HG02763 (cell line): ENCODE measurements around the gene STX3.

Experiments used
- ATAC-seq: cut with Tn5 transposase; IDR thresholded peaks from one replicate; pipeline ENCODE4 v1.9.1; 2021; ENCODE audit warnings: mild to moderate bottlenecking, moderate library complexity; ENCODE audit not compliant: unreplicated experiment

STX3 gene

DNA sequence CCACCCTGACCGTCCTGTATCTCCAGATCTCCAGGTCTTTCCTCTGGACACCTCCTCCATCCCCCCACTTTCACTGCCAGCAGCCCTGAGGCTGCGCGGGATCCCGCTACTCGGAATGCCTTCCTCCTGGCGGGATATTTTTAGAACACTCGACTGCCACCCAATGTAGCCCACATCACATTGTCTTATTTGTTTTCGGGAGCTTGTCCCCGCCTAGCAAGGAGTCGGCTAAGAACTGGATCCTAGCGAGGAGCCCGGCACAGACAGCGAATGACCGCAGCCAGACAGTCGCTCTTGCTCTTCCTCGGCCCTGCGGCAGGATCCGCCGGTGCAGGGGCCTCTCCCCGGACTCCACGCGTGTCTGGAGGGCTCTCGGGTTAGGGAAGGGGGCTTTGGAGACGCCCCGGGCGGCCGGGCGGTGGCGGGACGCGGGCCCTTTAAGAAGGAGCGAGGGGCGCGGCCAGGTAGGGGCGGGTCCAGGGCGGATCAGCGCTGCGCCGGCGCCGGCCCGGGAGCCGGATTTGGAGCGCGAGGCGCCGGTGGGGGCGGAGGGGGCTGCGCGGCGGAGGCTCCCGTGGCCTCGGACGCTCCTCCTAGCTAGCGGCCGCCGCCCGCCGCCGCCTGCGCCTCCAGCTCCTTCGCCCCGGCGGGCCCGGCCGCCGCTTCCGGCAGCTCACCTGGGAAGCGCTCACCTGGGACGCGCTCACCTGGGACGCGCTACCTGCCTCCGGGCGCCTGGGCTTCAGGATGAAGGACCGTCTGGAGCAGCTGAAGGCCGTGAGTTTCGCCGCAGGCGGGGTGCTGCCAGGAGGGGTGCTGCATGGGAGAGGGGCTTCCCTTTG is at the start of gene STX3:
Gene STX3 (plus strand): TSS at position 518 of the 842 bp plus-strand sequence. CDS start 230 bp downstream, at position 748.
- ATAC-seq, result peak; percentile 56

DNA sequence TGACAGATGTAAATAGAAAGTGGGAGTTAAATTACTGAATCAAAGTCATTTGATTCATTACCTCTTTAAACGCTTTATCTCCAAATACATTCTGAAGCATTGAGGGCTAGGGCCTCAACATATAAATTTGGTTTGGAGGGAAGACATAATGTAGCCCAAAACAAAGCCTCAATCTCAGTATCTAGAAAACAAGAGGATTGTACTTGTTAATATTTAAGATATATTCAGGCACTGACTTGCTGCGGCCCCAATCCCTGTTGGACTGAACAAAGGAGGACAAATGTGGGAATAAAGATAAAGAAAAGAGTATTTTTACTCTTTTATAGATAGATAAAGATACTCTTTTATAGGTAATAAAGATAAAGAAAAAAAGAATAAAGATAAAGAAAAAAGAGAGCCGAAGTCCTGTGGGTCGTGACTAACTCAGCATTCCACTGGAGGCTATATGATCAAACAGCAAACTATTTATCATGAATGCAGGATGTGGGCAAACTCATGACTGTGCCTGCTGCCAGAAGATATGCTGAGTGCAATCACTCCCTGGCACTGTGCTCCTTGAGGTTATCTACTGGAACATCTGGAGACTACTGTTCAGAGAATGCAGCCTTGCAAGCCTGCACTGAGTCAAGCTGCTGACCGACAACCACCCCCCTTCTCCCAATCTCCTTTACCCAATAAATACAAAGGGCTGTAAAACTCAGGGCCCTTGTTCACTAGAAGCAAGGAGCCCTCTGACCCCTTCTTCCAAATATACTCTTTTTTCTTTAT is 48.5 kb upstream of the STX3 start:
- ATAC-seq, result no peak

DNA sequence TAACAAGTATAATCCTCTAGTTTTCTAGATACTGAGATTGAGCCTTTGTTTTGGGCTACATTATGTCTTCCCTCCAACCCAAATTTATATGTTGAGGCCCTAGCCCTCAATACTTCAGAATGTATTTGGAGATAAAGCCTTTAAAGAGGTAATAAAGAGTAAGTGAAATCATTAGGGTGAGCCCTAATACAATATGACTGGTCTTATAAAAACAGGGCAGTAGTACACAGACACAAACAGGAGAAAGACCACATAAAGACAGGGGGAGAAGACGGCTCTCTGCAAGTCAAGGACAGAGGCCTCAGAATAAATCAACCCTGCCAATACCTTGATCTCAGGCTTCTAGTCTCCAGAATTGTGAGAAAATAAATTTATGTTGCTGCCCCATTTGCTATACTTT is 47.8 kb upstream of the STX3 start:
- ATAC-seq, result no peak

DNA sequence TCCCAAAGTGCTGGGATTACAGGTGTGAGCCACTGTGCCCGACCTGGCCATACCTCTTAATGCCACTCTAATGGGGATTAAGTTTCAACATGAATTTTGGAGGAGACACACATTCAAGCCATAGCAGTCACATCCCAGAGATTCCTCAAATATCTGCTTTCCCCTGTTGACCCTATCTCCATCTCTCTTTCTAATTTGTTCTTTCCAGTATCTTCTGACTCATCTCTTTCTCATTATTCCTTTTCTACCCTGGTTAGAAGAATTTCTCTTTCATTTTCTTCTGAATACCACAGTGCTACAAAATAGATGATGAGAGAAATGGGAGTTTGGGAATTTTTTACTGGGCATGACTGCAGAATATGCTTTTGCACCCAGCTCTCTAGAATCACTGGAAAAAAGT is 46.6 kb upstream of the STX3 start:
- no peak for ATAC-seq

DNA sequence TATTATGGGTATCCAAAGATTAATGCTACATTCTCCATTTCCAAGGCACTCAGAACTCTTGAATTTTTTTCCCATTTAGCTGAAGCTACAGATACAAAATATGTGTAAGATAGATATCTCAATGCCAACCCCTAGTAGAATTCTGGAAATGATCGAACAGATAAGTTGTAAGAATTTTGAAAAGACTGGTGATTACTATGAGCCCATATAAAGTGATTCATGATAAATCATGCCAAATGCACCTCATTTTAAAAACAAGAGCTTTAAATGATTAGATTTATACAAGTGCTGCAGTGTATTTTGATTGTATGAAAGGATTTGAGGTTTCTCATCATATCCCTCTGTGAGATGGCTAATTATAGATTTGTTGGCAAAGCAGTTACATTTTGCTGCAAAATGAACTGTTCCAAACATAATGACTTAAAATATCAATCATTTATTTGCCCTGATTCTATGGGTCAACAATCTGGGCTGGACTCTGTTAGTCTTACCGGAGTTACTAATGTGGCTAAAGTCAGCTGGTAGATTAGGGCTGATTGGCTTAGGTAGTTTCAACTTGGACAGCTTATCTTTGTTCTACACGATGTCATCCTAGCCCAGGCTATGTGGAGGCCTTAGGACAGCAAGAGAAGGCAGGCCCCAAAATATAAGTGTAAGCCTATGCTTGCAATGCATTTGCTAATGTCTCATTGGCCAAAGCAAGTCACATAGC is 44.9 kb upstream of the STX3 start:
- ATAC-seq, result no peak

DNA sequence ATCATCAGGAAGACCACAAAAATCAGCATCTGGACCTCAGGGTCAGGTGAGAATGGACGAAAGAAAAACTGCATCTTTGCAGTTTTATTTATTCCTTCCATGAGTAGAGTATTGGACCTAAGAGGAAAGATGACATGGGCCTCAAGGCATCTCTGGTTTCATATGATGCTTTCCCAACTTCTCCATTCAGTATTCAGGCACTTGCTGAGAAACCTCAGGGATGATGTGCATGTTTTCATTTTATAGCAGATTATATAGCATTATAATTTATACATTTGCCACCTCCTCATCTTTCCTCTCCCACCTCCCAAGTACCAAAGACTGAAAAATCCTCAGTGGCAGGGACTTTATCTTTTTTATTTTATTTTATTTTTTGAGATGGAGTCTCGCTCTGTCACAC is 41.4 kb upstream of the STX3 start, which contains the start of gene OR10V1:
Gene OR10V1 (minus strand): TSS at position 101 of the 400 bp plus-strand sequence. CDS start 0 bp downstream, at position 101.
- ATAC-seq, result no peak

DNA sequence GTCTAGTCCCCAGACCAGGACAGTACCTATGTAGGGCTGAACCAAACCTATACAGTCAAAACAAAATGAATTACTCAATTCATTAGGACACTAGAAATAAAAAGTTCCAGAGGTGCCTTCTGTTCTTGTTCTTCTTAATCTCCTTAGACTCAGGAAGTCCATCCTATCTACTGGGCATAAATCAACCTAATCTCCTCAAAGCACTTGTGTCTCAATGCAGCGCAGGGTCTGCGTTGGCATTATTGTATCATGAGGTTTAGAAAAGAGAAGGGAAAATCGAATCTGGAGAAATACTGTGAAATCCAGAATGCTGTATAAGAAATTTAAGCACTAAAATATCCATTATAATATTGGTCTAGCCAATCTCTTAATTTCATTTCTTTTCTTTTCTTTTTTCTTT is 39.1 kb upstream of the STX3 start:
- ATAC-seq, result no peak

DNA sequence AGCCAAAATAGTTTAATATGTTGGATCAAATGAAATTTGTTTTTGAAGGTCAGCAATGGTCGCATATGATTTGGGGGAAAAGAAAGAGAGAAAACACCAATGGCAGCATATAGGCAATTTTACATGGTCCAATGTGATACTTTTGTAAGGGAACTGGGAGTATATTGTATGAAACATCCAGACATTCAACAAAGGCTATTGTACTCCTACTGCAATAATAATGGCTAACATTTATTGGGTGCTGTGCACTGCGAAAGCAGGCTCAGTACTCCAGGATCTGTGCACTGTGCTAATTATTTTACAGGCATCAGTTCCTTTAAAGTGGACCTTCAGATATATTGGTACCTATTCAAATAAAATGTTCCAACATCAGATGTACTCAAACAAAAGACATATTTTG is 35.6 kb upstream of the STX3 start:
- no peak for ATAC-seq

DNA sequence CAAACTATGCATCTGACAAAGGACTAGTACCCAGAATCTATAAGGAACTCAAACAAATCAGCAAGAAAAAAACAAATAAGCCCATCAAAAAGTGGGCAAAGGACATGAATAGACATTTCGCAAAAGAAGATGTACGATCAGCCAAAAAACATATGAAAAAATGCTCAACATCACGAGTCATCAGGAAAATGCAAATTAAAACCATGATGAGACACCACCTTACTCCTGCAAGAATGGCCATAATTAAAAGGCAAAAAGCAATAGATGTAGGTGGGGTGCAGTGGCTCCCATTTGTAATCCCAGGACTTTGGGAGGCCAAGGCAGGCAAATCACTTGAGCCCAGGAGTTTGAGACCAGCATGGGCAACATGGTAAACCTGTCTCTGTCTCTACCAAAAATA is 31.1 kb upstream of the STX3 start:
- ATAC-seq, result no peak

DNA sequence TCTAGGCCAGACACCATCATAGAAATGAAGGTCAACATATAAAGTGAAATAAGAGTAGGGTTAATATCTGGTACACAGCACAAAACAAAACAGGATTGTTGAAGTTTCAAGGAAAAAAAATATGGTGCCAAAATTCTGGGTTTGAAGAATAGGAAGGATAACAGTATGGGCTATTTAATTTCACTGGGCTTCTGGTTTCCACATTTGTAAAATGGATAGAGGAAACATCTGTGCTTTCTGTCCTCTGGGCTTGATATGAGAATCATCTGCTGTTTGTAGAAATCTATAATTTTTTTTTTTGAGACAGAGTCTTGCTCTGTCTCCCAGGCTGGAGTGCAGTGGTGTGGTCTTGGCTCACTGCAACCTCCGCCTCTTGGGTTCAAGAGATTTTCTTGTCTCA is 27.8 kb upstream of the STX3 start:
- ATAC-seq, result no peak

DNA sequence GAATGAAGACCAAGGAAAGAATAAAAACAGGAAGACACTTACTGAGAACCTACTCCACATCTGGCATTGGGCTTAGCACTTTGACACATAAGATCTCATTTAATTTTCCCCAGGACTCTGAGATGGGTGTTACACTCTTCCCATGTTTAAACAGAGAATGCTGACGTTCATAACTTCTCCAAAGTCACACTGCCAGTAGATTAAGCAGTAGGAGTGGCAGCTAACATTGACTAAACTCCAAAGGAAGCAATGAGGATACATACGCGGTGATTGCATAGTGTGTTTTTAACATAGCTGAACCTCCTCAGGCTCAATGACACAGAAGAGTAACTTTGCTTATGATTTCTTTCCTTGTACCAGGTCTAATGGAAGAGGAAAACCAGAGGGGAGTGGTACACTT is 27.0 kb upstream of the STX3 start:
- ATAC-seq, result no peak

DNA sequence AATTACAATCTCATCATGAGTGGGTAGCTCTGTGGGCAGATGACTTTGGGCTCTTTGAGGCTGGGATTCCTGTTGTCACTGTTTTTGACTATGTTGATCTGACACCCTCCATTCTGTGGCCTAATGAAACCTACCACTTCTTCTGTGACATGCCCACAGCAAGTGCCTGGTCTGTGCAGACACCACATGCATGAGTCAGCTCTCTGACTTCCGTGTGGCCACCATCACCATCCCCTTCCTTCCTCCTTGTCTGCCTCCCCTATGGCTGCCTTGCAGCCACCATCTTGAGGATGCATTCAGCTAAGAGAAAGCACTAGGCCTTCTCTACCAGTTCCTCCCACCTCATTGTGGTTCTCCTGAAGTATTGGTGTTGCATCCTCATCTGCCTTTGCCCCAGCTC is 26.3 kb upstream of the STX3 start:
- ATAC-seq, result no peak

DNA sequence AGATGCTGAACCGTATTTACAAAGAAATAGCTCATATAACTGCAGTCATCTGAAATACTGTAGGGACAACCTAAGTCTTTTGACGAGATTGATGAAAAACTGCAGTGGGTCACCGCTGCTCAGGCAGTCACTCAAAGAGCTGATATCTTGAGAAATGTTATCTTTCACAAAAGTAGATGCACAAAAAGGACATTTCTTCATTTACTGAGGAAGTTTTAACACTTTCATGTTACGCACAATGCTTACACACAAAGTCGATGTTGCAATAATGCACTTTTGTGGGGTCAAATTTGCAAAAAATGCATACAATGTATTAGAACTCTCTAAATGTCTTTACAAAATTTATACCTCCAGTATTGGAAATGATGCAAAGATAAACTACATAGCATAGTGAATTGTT is 25.3 kb upstream of the STX3 start:
- ATAC-seq, result no peak

DNA sequence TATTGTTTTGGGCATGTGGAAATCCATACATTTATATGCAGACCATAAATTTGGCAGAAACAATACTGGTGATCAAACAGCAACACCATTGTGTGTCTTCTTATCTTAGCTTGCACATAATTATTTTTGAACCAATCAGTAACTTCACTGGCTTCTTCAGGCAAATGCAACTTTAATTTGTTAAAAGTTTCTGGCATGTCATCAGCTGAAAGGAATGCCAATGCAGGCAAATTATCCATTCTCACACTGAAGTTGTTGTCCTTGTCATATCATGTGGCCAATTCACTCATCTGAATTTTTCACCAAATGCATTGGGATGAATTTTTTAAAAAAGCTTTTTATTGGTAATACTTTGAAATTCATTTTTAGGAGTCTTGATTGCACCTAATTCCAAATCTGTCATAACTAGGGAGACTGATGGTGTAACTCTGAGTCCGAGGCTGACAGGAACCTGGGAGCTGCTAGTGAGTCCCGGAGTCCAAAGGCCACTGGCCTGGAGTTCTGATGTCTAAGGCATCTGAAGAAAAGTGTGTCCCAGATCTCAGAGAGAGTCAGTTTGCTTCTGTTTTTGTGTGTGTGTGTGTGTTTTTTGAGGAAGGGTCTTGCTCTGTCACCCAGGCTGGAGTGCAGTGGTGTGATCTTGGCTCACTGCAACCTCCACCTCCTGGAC is 24.1 kb upstream of the STX3 start:
- ATAC-seq, result no peak

DNA sequence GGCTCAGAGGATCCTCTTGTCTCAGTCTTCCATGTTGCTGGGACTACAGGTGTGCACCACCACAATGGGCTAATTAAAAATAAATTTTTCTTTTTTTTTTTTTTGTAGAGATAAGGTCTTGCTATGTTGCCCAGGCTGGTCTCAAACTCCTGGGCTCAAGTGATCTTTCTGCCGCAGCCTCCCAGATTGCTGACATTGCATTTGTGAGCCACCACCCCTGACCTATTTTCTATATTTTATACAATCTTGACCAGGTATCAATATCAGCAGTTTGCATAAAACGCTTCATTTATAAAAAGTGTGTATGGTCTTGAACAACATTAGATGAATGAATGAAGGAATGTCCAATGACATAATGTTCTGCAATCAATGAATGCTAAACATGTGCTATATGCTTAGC is 9.1 kb upstream of the STX3 start:
- no peak for ATAC-seq

DNA sequence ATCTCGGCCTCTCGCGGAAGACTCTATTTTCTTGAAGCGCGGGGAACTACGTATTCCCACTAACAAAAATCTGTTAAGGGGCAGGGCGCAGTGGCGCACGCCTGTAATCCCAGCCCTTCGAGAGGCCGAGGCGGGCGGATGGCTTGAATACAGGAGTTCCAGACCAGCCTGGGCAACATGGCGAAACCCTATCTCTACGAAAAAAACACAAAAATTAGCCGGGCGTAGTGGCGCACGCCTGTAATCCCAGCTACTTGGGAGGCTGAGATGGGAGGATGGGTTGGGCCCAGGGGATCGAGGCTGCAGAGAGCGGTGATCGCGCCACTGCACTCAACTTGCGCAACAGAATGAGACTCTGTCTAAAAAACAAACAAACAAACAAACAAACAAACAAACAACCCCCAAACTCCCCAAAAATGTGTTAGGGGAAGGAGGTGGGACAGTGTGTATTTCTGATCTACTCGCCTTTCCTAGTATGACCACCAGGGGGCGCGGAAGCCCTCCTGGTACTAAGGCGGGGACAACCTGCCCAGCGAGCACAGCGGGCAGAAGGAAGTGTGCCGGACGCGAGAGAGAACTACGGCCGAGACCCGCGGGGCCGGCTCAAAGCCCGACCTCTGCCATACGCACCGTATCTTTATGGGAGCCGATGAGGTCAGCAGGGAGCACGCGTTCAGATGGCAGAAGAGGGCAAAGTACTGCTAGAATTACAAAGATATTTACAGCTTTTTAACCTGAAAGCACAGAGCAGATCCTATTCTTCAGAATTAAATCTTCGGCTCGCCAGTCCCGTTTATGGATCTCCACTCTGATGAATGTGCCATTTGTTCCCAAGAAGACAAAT is 1.3 kb upstream of the STX3 start:
- peak; percentile 81 for ATAC-seq

DNA sequence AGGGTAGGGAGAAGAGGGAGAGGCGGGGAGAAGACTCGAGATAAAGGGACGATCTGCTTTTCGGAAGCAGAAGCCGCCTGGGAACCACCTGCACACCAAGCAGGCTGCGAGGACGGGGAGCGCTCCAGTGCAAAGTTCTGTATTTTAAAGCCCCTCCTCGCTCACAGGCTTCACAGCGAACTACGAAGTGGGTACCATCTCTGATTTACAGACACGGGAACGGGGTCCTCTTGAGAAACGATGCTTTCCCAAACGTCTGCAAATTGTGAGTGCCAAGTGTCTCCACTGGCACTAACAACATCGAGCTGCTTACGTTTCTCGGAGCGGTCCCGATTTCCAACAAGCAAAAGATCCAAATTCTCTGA is 700 bp upstream of the STX3 start:
- no peak for ATAC-seq

DNA sequence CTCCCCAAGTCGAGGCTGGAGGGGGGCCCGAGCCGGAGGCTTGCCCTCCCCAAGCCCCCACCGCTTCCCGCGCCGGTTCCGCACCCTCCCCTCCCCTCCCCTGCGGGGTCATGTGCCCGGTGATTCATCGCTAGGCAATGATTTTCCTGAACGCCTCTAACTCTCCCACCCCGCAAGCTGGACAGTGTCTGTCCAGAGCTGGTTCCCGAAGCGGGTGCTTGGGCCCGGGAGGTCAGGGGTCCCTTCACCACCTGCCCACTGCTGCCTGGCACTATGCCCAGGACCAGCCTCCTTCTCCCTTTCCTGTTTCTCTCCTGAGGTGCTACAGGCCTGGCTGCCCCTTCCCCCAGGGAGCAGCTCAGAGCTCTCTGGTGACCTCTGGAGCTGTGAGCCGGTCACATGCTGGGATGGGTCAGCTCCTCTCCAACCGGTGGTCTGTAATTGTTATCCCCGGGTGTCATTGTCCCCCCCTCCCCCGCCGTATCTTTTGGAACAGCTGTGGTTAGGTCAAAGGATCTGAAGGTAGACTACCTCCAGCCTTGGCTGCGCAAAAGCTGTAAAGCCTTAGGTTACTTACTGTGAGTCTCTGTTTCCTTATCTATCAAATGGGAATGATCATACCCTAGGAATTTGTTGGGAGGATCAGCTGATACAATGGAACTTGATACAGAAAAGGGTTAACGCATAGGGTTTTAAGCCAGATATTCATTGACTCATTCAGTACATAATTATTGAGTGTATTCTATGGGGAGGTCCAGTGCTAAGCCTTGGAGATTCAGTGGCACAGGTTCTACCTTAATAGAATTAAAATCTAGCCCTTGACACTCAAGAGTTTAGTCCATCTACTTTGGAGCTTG is 753 bp downstream of the STX3 start:
- ATAC-seq, result no peak

DNA sequence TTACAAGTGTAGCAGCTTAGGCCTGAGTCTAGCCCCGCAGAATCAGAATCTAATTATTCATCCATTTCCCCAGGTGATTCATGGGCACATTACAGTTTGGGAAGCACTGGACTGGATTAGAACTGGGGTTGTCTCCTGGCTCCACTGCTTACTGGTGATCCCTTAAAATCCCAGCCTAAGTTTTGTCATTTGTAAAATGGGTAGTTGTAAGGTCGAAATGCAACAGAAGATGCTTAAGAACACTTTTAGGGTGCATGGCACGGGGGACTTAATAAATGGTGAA is 1.3 kb downstream of the STX3 start:
- ATAC-seq, result no peak
